GM18870 (cell line): ENCODE results near the gene TM2D1.
A peak's percentile ranks its signal among the peaks of the same experiment; 100 is the strongest.

Source experiments
- ATAC-seq: cut with Tn5 transposase; IDR thresholded peaks from one replicate; pipeline ENCODE4 v1.9.1; 2021; ENCODE audit warnings: moderate library complexity; ENCODE audit not compliant: unreplicated experiment

Gene TM2D1

DNA sequence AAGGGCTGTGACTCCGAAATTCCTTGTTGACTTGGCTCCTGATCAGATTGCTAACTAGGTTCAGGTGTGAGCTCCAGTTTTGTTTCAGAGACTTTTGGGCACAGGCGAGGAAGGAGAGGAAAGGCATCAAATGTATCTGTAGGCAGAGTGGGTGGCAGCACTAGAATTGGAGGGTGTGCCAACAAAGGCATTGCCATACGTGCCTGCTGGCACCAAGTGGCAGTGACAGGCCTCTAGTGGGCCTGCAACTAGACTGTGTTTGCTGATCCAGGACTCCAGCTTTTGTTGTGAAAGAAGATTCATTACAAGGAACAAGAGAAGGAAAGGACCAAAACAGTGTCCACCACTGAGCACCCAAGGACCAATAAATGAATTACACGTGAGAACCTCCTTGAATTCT, 79.5 kb downstream of the TM2D1 start:
- no peak for ATAC-seq

DNA sequence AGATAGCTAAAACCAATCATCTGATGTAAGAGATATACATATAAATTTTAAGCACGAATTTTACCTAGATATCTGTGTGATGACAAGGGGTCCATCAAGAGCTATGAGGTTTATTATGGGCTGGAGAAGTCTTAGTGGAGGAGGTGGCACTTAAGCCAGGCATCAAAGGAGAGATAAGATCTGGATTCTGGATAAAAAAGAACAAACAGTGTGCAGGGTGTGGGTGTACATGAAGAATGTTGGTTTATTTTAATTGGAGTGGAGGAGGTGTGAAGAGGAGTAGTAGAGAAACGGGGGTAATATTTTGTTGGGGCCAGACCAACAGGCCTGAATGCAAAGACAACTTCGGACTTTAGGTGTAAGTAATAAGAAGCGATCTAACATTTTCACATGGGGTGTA, 80.6 kb downstream of the TM2D1 start:
- no peak for ATAC-seq

DNA sequence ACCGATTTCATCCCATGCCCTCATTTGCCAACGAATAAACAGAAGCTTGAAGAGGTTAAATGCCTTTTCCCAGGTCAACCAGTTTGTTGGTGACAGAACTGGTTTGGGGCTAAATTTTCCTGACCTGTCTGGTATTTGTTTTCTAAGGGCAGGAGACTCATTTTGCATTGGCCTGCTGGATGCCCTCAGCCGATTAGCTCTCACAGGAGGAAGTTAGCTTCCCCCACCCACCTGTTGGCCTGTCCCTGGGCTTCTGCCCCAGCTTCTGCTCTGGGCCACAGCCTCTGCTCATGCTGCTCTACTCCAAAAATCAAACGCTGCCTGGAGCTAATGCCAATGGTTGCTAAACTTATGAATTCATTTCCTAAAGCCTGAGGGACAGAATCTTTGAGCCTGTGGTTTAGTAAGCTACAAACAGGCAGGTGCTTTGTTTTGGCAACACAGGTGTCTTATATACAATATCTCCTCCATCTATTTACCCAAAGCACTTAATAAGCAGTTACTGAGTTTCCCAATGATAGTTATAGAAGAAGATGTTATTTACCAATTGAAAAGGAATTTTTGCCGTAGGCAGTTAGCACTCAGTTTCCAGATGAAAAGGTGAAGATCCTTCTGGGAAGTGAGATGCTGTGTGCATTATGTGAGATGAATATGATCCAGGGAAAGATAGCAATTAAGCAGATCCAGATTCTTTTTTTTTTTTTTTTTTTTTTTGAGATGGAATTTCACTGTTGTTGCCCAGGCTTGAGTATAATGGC, 82.3 kb downstream of the TM2D1 start:
- ATAC-seq, result no peak

DNA sequence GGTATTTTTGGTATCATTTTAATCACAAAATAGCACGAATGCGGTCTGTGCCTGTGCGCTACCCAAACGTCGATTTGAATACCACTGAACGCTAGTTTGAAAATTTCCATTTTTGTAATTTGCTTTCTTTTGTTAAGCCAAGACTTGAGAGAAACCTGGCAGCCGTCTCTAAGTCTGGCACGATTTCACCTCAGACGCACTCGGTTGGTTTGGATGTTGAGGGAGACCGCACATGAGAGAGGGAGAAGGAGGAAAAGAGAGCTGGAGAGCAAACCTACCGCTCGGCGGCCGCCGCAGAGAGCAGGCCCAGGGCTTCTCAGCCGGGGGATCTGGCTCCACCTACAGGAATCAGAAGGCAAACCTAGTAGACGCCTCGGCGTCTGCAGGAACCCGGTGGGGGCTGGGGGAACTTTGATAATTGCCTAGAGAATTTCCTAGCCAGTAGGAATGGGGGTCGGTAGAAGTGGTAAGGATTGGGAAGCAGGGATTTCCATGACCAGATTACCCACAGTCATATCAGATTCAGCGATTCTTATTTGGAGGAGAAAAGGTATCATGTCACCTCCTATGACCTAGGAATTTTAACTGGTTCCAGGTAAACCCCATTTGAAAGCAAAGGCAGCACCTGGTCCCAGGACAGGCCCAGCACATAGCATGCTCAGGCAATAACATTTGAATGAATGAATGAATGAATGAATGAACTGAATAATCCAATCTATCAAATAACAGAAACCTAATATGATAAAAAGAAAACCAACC, 83.2 kb downstream of the TM2D1 start:
- ATAC-seq, result peak; percentile 82

DNA sequence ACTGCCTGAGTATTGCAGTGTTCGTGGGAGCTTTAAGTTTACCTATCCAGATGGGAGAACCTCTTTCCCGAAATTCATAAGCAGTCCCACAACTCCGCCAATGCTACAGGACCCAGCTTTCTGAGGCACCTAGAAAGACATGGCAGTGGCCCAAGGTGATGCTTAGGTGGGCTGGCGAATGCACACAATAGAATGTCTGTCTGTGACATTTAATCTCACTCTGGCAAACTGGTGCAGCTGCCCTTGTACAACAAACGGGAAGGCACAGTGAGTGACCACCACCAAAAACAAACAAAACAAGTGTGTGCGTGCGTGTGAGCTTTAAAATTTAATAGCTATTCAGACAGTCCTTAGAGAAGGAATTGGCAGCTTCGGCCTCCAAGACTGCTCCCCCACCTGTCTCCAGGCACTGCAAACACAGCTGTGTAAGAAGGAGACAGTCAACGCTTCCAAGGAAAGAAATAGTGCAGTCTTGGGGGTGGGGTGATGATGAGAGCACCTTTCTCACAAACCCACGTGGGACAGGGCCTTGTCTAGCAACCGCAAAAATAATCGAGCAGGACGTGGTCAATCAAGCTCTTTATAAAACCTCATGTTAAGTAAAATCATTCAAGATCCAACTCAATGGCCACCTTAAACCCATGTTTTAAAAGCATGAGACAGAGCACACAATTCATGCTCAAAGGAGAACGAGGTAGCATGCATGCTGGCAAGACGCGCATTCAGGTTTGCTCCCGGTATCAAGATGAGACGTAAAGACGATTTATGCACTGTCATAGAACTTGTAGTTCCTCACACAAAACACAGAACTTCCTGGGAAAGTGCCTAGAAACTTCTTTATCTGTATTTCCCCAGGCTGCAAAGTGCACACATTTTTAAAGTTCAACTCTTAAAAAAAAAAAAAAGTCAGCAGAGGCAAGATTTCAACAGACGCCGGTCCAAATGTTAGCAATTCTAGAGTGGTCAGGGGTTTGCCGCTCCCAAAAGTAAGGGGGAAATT, 84.1 kb downstream of the TM2D1 start:
- ATAC-seq, result no peak

DNA sequence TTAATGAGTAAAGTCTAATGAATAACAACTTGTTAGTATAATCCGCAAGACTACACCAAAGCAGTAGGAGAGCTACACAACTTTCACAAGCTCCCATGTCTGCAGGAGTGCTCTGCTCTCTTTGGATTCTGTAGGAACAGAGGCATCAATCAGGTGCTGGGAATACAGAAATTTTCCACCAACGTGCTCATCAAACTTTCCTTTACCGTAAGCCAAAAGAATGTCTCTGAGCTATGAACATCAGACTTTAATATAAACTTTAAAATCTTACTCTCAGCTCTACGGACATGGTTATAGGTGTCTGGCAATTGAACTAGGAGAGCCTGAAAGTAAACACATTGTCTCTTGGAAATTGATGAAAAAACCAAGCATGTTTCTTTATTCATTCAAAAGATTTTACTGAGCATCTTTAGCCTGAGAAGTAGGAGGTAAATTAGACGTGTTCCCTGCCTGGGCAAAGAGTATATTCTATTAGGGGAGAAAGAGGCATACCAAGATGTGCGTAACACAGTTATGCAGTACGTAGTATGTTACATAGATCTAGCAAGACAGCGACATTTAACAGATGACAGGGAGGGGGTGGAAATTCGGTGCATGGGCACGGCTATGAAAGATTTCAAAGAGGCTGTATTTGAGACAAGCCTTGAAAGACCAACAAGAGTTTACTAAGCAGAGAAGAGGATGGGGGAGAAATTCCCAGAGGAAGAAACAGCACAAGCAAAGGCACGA, 85.2 kb downstream of the TM2D1 start:
- no peak for ATAC-seq

DNA sequence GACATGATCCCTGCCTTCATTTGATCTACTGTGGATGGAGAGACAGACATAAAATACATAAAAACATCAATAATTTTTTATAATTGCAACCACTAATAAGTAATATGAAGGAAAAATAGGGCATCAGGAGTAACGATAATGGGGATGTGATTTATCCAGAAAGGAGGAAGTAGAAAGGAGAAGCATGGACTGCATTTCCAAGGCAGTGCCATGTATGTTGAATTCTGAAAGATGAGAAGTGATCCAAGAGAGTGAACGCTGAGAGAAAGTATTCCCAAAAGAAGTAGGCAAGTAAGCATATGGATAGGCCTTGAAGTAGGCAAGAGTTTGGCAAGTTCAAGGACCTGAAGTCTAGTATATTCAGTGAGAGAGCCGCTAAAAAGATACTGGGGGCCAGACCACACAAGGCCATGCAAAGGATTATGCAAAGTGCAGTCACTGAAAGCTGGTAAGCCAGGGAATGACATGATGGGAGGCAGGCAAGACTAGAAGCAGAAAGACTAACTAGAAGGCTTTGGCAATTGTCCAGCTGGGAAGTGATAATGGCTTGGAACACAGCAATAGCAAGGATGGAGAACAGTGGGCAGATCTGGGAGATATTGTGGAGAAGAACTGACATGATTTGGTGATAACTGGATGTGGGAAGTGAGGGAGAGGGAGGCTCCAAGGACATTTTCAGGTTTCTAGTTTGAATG, 85.9 kb downstream of the TM2D1 start:
- no peak for ATAC-seq

DNA sequence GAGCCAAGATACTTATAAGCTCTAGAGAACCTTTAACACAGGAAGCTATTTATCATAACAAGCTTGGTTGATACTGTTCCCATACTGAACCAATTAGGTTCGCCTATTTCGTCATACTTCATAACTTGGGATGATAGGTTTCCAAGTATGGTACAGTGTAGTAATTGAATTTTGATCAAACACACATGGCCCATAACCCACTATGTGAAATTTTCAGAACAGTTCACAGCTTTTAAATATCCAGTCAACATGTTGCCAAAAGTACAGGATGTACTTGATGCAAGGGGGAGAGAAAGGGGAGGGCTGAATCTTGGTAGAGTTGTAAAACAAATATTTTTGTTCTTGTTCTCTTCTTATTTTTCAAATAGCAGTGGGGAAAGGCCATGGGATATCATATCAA, 86.6 kb downstream of the TM2D1 start:
- no peak for ATAC-seq

DNA sequence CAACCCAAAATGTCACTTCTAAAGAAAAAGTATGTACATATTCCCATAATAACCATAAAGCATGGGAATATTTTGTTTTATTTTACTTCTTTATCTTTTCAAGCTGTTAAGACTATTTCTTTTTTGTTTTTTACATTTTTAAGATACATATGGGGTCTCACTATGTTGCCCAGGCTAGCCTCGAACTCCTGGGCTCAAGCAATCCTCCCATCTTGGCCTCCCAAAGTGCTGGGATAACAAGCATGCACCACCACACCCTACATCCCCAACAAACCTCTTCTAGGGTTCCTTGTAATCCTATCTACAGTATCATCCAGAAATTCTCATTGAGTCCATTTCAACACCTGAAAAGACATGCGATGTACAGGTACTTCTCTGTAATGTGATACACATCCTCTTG, 87.5 kb downstream of the TM2D1 start:
- no peak for ATAC-seq

DNA sequence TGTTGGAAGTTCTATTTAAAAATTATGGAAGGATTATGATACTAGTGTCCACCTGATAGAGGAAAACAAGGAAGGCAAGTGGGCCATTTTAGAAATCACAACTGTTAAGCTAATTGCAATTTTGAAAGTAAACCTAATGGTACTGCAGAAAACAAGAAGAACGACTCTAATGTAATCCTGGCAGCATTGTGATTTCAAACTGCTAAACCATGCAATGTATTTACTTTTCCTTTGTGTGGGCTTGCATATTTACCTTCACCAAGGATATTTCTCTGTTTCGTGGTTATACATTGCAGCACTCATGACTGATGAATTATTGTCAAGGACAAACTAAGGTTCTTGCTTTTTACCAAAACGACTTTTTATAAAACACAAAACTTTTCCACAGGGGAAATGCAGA, 88.1 kb downstream of the TM2D1 start:
- no peak for ATAC-seq

DNA sequence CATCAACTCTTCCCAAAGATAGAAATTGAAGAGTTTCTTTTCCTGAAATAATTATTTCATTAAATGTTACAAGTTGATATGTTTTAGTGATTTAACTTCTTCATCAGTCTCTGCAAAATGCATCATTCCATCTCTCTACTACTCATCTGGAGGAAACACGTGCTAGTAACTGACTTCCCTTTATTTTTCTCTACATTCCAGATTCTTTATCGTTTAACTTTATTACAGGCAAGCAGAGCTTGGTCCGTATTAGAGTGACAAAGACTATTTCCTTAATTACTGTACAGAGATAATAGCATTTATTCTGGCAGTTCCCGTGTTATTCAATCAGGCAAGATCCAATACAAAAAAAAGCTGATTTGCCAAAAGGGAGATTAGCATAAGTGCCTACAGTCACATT, 88.6 kb downstream of the TM2D1 start:
- ATAC-seq, result no peak

DNA sequence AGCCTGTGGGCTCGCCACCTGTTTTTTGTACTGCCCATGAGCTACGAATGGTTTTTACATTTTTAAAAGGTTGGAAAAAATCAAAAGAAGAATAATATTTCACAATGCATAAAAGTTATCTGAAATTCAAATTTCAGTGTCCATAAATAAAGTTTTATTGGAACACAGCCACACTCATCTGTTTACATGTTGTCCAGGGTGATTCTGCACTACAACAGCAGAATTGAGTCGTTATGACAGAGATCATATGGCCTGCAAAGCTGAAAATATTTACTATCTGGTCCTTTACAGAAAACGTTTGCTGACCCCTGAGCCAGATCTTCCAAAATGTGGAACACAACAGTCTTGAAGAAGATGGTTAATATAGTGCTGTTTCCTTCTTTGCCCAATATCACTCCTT, 89.4 kb downstream of the TM2D1 start:
- no peak for ATAC-seq

DNA sequence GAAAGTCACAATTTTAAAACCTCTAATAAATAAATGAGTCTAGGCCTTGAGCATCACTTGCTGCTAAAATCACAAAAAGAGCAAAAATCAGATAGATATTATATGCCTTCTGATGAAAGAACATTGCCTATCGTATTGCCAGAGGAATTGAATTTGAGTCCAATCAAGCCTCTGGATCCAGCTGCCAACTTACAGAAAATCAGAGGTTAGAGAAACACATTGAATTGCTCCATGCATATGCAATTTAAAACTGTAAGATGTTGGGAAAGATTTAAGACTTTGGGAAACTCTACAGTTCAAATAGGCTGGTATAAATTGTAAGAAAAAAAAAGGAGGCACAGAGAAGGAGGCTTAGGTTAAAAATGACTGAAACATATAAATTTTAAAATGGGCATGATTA, 93.5 kb downstream of the TM2D1 start:
- ATAC-seq, result no peak
